Lower lobe of right lung (tissue), 2 donors: ENCODE measurements around the gene ME1. TPM values are rescaled to one million over a fixed set of nuclear protein-coding genes. Genes with fewer than 3 reads are reported as not detected.

Source experiments
- ATAC-seq, 2 donors: fragments of 200-7000 bp; cut with Tn5 transposase; one replicate each; pipeline ENCODE4 v1.9.1; 2020 to 2022; ENCODE audit warnings: mild to moderate bottlenecking in 2 of 2, moderate library complexity in 2 of 2
- DNase-seq: peaks from one replicate; pipeline ENCODE4 v3.0.0-alpha.2; 2020
- H3K27ac ChIP-seq: fragments of 200-600 bp; one replicate; pipeline ENCODE4 v1.8.0; 2022
- H3K27me3 ChIP-seq: fragments of 200-600 bp; one replicate; pipeline ENCODE4 v1.8.0; 2022; ENCODE audit warnings: low read depth
- H3K36me3 ChIP-seq: fragments of 200-600 bp; one replicate; pipeline ENCODE4 v1.8.0; 2022; ENCODE audit warnings: mild to moderate bottlenecking
- H3K4me1 ChIP-seq: fragments of 200-600 bp; one replicate; pipeline ENCODE4 v1.8.0; 2022
- H3K4me3 ChIP-seq: fragments of 200-600 bp; one replicate; pipeline ENCODE4 v1.8.0; 2022; ENCODE audit warnings: mild to moderate bottlenecking
- H3K9me3 ChIP-seq: fragments of 200-600 bp; one replicate; pipeline ENCODE4 v1.8.0; 2022
- intact Hi-C: fragments of 100-400 bp; cut with DNase I; formaldehyde crosslinking; loops from one replicate; pipeline ENCODE4 v1.11.0; 2022
- total RNA-seq: library from RNA; stranded (reverse); fragmentation: NEBNext Ultra II Directional; extraction: Animal tissue kit (Norgen Biotek cat#: 25700); gene quantifications from one replicate; pipeline ENCODE4 v1.2.1, GENCODE V29; 2021
- TF ChIP-seq, protein P1 (sequence below): fragments of 200-600 bp; IDR thresholded peaks from one replicate; pipeline ENCODE4 v1.8.0; 2022; ENCODE audit warnings: antibody characterized with exemption, mild to moderate bottlenecking
- donor health status: DM: no; HTN: yes; CAD: no; lungs with severe emphysema.

The ME1 gene
- total RNA-seq, 1 donor from 2014 or later, result 12.9 TPM

GRCh38 chr6:83313882-83314281 is 117.0 kb downstream of the ME1 start:
- H3K4me1 ChIP-seq, result no peaks in the 10 kb centered on the region
- H3K27me3 ChIP-seq, result no peaks in the 10 kb centered on the region
- no peak overlapping the region for H3K4me3 ChIP-seq
- H3K27ac ChIP-seq, result no peak overlapping the region
- intact Hi-C loops, result no loop called here
- DNase-seq (no peak), ATAC-seq (no peak)
- TF ChIP-seq, protein P1, sequence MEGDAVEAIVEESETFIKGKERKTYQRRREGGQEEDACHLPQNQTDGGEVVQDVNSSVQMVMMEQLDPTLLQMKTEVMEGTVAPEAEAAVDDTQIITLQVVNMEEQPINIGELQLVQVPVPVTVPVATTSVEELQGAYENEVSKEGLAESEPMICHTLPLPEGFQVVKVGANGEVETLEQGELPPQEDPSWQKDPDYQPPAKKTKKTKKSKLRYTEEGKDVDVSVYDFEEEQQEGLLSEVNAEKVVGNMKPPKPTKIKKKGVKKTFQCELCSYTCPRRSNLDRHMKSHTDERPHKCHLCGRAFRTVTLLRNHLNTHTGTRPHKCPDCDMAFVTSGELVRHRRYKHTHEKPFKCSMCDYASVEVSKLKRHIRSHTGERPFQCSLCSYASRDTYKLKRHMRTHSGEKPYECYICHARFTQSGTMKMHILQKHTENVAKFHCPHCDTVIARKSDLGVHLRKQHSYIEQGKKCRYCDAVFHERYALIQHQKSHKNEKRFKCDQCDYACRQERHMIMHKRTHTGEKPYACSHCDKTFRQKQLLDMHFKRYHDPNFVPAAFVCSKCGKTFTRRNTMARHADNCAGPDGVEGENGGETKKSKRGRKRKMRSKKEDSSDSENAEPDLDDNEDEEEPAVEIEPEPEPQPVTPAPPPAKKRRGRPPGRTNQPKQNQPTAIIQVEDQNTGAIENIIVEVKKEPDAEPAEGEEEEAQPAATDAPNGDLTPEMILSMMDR, result no peak
- H3K36me3 ChIP-seq, result no peaks in the 10 kb centered on the region
- no peaks in the 10 kb centered on the region for H3K9me3 ChIP-seq

DNA sequence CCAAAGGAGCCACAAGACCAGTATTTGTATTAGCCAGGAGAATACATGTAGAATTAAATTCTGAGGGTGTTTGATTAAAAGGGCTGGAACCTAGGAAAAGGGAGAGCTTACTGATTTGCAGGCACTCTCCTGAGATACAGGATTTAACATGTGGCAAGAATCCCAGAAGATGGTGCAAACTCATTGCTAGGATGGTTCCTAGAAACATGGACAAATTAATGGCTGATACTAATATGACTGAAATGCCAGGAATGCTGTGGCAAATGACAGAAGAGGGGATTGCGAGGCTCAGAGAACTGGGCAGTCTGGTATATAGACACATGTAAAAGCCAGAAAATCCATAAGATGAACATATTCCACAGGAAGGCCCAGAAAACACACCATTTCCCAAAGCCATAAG is 119.6 kb downstream of the ME1 start:
- Histone ChIP-seq H3K4me3 (no peak overlapping the region), H3K36me3 (no peaks in the 10 kb centered on the region), H3K27me3 (no peaks in the 10 kb centered on the region), H3K9me3 (no peaks in the 10 kb centered on the region), H3K4me1 (no peaks in the 10 kb centered on the region), H3K27ac (no peak overlapping the region)
- no peak for ATAC-seq
- TF ChIP-seq, protein P1, result no peak
- no peak for DNase-seq
- intact Hi-C loops, result no loop called here

DNA sequence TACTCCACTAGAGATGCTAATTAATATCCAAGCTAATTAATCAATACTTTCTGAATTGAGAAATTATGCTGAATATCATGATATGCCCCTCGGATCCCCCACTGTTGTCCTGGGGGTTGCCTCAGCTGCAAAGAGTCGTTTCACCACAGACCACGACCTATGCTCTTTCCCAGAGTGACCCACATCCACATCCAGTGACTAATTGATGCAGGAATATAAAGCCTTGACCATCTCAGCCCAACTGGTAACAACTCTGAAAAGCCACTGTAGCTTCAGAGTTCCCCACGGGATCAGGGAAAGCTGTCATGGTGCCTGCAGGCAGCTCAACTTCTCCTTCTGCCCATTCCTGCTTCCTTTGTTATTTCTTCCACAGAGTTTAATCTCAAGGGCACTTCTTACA is 120.8 kb downstream of the ME1 start:
- no peaks in the 10 kb centered on the region for H3K4me1 ChIP-seq
- intact Hi-C loops, result no loop called here
- no peak overlapping the region for H3K27ac ChIP-seq
- no peaks in the 10 kb centered on the region for H3K9me3 ChIP-seq
- no peak for DNase-seq
- no peak overlapping the region for H3K4me3 ChIP-seq
- H3K27me3 ChIP-seq, result no peaks in the 10 kb centered on the region
- no peak for ATAC-seq
- H3K36me3 ChIP-seq, result no peaks in the 10 kb centered on the region
- TF ChIP-seq, protein P1, result no peak

DNA sequence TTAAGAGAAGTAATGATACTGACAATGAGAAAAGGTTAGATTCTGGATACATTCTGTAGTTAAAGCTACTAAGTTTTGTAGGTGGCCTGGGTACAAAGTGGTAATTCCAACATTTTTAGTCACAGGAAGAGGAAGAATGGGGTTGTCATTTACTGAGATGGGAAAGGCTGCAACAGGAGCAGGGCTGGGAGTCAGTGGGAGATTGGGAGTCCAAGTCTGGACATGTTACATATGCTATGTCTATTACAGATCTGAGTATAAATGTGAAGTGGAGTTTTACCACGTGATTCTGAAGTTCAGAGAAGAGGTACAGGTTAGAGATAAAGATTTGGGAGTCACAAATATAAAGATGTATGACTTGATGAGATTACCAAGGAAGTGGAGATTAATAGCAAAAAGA is 121.5 kb downstream of the ME1 start:
- Histone ChIP-seq H3K9me3 (no peaks in the 10 kb centered on the region), H3K4me1 (no peaks in the 10 kb centered on the region)
- ATAC-seq, result no peak

DNA sequence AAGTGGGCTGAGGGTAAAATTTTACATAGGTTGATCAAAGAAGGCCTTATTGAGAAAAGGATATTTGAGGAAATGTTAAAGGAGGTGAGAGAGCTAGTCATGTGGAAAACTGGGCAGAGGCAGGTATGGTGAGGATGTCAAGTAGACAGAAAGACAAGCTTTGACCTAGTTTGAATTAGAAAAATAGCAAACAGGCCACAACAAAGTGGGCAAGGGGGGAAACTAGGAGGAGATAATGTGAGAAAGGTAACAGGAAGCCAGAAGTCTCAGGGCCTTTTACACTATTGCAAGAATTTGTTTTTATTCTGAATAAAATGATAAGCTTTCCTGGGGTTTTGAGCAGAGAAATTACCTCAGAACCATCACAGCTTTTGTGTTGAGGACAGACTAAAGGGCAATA is 122.0 kb downstream of the ME1 start:
- no peak overlapping the region for H3K4me3 ChIP-seq
- intact Hi-C loops, result no loop called here
- no peaks in the 10 kb centered on the region for H3K36me3 ChIP-seq
- no peaks in the 10 kb centered on the region for H3K27me3 ChIP-seq
- H3K4me1 ChIP-seq, result no peaks in the 10 kb centered on the region
- DNase-seq (no peak), ATAC-seq (no peak)
- H3K9me3 ChIP-seq, result no peaks in the 10 kb centered on the region
- TF ChIP-seq, protein P1, result no peak
- no peak overlapping the region for H3K27ac ChIP-seq

More for the DNA sequence above, 121.5 kb downstream of the ME1 start:
- H3K27ac ChIP-seq, result no peak overlapping the region
- TF ChIP-seq, protein P1, result no peak
- H3K36me3 ChIP-seq, result no peaks in the 10 kb centered on the region
- intact Hi-C loops, result no loop called here
- no peak for DNase-seq
- no peaks in the 10 kb centered on the region for H3K27me3 ChIP-seq
- no peak overlapping the region for H3K4me3 ChIP-seq

DNA sequence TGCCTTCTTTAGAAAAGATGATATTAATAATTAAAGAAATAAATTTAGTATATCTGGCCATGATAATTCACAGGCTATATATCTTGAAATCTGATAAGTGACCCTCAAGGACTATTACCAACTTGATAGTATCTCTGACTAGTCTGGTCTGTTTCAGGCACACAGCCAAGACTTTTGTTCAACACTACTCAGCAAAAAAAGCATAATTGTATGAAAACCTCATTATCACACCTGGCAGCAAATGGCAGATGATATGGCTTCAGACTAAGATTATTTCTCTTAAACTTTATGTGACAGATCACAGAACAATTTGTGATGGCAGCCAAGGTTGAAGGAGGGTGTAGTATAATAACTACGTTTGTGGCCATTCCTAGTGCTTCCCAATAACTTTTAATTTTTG is 123.0 kb downstream of the ME1 start:
- Histone ChIP-seq H3K4me1 (no peaks in the 10 kb centered on the region), H3K27ac (no peak overlapping the region), H3K27me3 (no peaks in the 10 kb centered on the region), H3K9me3 (no peaks in the 10 kb centered on the region), H3K36me3 (no peaks in the 10 kb centered on the region), H3K4me3 (no peak overlapping the region)
- TF ChIP-seq, protein P1, result no peak
- DNase-seq (no peak), ATAC-seq (no peak)
- intact Hi-C loops, result no loop called here
